ENCODE data around the gene AMIGO2. TPM values are rescaled to one million over a fixed set of nuclear protein-coding genes. Genes with fewer than 3 reads are reported as not detected.

Gene AMIGO2
- total RNA-seq, 1 experiment from 2014 or later, result 19.3 TPM

DNA sequence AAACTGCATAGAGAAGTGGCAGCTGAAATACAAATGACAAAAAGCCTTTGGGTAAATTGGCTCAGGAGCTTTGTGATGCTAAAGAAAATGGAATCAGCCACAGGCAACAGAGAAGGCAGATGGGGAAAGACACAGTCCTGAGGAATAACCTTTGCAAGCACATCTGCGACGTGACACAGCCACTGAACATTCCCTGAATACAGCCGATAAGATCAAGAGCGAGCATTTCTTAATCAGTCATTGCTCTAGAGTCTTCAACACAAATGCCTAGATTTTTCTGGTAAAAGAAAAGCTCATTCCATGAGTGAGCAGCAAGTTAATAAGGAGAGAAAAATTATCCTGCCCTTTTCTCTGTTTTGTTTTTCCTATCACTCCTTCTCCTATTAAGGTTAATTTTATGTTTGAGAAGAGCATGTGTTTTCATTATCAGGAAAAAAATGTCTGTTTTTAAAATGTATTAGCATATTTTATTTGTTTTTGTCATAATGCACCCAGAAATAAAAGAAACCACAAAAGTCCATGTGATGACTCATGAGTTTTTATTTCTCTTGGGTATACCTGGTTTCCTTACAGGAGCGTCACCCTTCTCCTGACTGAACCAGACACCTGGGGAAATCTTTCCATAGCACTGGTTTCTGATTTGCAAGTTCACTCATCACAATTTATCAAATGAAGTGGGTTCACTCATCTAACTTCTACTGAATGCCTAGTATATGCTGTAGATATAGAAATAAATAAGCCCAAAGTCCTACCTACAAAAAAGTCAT is 45.8 kb downstream of the AMIGO2 start:
- H3K9ac ChIP-seq (ENCODE audit: low read length), result peak overlapping the region; percentile 17; the same call in 1 of the 2 replicates
- H3K4me2 ChIP-seq (ENCODE audit: low read length), result peak overlapping the region; percentile 71
- intact Hi-C loops (cut with micrococcal nuclease), result loop anchor here (2.0 to 10.0 kb wide), 5 partner anchors 45 to 621 kb away; partner anchors contain the start of genes AMIGO2 and PCED1B
- no peak overlapping the region for H2AFZ ChIP-seq (ENCODE audit: low read length)
- ATAC-seq (peak; percentile 73), DNase-seq (peak; percentile 91)
- BruUV-seq (replicated peaks), result no TSS peak
- ChIA-PET POLR2A (ENCODE audit: unreplicated experiment) (no interaction called here), CTCF (interaction anchor here (0.7 to 2.0 kb wide), 2 partner anchors 13 to 45 kb away, joined by 3 to 15 read pairs; partner anchors contain the start of gene PCED1B)
- TF ChIP-seq, protein P1, sequence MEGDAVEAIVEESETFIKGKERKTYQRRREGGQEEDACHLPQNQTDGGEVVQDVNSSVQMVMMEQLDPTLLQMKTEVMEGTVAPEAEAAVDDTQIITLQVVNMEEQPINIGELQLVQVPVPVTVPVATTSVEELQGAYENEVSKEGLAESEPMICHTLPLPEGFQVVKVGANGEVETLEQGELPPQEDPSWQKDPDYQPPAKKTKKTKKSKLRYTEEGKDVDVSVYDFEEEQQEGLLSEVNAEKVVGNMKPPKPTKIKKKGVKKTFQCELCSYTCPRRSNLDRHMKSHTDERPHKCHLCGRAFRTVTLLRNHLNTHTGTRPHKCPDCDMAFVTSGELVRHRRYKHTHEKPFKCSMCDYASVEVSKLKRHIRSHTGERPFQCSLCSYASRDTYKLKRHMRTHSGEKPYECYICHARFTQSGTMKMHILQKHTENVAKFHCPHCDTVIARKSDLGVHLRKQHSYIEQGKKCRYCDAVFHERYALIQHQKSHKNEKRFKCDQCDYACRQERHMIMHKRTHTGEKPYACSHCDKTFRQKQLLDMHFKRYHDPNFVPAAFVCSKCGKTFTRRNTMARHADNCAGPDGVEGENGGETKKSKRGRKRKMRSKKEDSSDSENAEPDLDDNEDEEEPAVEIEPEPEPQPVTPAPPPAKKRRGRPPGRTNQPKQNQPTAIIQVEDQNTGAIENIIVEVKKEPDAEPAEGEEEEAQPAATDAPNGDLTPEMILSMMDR (conservative IDR thresholded peaks at IDR 0.05; ENCODE audit: low read depth, low read length), result no peak
- TF ChIP-seq EZH2 (IDR thresholded peaks at IDR 0.05; ENCODE audit: low read length, unreplicated experiment) (no peak), EZH2phosphoT487 (IDR thresholded peaks at IDR 0.05; ENCODE audit: borderline replicate concordance, low read length) (no peak)
- H3K27me3 ChIP-seq (ENCODE audit: low read length), result no peaks in the 10 kb centered on the region
- peak overlapping the region; percentile 32; the same call in 1 of the 2 replicates for H3K4me3 ChIP-seq (ENCODE audit: low read length)
- no peaks in the 10 kb centered on the region for H3K9me2 ChIP-seq (replicated peaks; ENCODE audit: low read length)
- H3K79me2 ChIP-seq (ENCODE audit: low read length), result no peaks in the 10 kb centered on the region
- peaks cover 54% of the 10 kb centered on the region for H3K4me1 ChIP-seq (ENCODE audit: insufficient read depth, low read length)
- H3F3A ChIP-seq (ENCODE audit: low read length, unreplicated experiment), result peaks cover 4% of the 10 kb centered on the region
- no peaks in the 10 kb centered on the region for H3K9me3 ChIP-seq (ENCODE audit: low read length)
- no peaks in the 10 kb centered on the region for H4K20me1 ChIP-seq (ENCODE audit: low read length)
- no peaks in the 10 kb centered on the region for H3K36me3 ChIP-seq (ENCODE audit: low read depth, low read length)
- peak overlapping the region; percentile 68 for H3K27ac ChIP-seq (ENCODE audit: low read length)

DNA sequence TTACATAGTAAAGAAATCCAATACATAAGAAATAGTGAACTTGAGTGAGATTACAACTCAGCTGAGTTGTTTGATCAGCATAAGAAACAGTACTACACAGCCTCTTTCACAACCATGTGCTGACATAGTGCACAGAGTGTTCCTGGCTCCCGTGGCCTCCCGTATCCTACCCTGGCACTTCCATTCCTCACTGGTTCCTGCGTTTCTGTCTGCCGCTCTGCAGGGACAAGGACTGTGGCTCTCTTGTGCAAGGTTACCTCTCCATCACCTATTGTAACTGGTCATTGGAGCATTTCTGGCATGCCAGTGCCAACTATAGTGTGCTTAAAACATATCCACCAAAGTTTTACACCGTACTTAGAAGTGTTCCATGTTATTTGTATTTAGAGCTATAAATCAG is 46.7 kb downstream of the AMIGO2 start:
- Histone ChIP-seq H3K9ac (ENCODE audit: low read length) (no peak overlapping the region), H2AFZ (ENCODE audit: low read length) (0 out of 2 replicates have a peak overlapping the region, but pooled peaks have one; percentile 0), H3K27ac (ENCODE audit: low read length) (peak overlapping the region; percentile 68), H3K9me3 (ENCODE audit: low read length) (no peaks in the 10 kb centered on the region), H3K4me3 (ENCODE audit: low read length) (no peak overlapping the region; the same call in 1 of the 2 replicates), H3K27me3 (ENCODE audit: low read length) (no peaks in the 10 kb centered on the region), H3K4me2 (ENCODE audit: low read length) (peak overlapping the region; percentile 71), H4K20me1 (ENCODE audit: low read length) (no peaks in the 10 kb centered on the region), H3K36me3 (ENCODE audit: low read depth, low read length) (no peaks in the 10 kb centered on the region), H3K79me2 (ENCODE audit: low read length) (no peaks in the 10 kb centered on the region), H3F3A (ENCODE audit: low read length, unreplicated experiment) (no peaks in the 10 kb centered on the region), H3K4me1 (ENCODE audit: insufficient read depth, low read length) (peaks cover 49% of the 10 kb centered on the region), H3K9me2 (replicated peaks; ENCODE audit: low read length) (no peaks in the 10 kb centered on the region)
- POLR2A ChIA-PET (ENCODE audit: unreplicated experiment), result interaction anchor here (0.7 kb wide), 1 partner anchor 46 kb away, joined by 5 read pairs; the partner anchor contains the start of gene PCED1B
- no peak for TF ChIP-seq EZH2 (IDR thresholded peaks at IDR 0.05; ENCODE audit: low read length, unreplicated experiment)
- no peak for TF ChIP-seq EZH2phosphoT487 (IDR thresholded peaks at IDR 0.05; ENCODE audit: borderline replicate concordance, low read length)
- TF ChIP-seq, protein P1 (conservative IDR thresholded peaks at IDR 0.05; ENCODE audit: low read depth, low read length), result no peak
- DNase-seq (no peak), ATAC-seq (peak; percentile 22; the same call in 1 of the 2 replicates)
- BruUV-seq (replicated peaks), result no TSS peak
- CTCF ChIA-PET, result interaction anchor here (0.9 to 2.0 kb wide), 9 partner anchors 12 to 653 kb away, joined by 4 to 19 read pairs (median 7); partner anchors contain the start of gene PCED1B
- intact Hi-C loops (cut with micrococcal nuclease), result loop anchor here (10.0 kb wide), 4 partner anchors 212 to 622 kb away; no protein-coding TSS in a partner anchor

All from PC-3 (cell line).